GM12864 (cell line): Measurements from ENCODE around the gene GSE1.

Experiments used
- DNase-seq: peaks from one replicate; pipeline ENCODE4 v3.0.0-alpha.2; 2011; ENCODE audit warnings: low read depth
- H3K4me3 ChIP-seq: 2 replicates; pipeline ENCODE4 v1.5.1; 2011; ENCODE audit warnings: mild to moderate bottlenecking, low read depth, low read length, control low read depth
- TF ChIP-seq, protein P1 (sequence below): IDR thresholded peaks from 2 replicates; pipeline ENCODE4 v1.5.1; 2011; ENCODE audit warnings: low read depth, mild to moderate bottlenecking, moderate library complexity, low read length, control low read depth, inconsistent platforms; ENCODE audit errors: missing control alignments

The GSE1 gene

GRCh38 chr16:85635545-85636140 is 22.5 kb downstream of the GSE1 start:
- TF ChIP-seq, protein P1, sequence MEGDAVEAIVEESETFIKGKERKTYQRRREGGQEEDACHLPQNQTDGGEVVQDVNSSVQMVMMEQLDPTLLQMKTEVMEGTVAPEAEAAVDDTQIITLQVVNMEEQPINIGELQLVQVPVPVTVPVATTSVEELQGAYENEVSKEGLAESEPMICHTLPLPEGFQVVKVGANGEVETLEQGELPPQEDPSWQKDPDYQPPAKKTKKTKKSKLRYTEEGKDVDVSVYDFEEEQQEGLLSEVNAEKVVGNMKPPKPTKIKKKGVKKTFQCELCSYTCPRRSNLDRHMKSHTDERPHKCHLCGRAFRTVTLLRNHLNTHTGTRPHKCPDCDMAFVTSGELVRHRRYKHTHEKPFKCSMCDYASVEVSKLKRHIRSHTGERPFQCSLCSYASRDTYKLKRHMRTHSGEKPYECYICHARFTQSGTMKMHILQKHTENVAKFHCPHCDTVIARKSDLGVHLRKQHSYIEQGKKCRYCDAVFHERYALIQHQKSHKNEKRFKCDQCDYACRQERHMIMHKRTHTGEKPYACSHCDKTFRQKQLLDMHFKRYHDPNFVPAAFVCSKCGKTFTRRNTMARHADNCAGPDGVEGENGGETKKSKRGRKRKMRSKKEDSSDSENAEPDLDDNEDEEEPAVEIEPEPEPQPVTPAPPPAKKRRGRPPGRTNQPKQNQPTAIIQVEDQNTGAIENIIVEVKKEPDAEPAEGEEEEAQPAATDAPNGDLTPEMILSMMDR, result no peak
- no peak overlapping the region for H3K4me3 ChIP-seq
- DNase-seq, result no peak

DNA sequence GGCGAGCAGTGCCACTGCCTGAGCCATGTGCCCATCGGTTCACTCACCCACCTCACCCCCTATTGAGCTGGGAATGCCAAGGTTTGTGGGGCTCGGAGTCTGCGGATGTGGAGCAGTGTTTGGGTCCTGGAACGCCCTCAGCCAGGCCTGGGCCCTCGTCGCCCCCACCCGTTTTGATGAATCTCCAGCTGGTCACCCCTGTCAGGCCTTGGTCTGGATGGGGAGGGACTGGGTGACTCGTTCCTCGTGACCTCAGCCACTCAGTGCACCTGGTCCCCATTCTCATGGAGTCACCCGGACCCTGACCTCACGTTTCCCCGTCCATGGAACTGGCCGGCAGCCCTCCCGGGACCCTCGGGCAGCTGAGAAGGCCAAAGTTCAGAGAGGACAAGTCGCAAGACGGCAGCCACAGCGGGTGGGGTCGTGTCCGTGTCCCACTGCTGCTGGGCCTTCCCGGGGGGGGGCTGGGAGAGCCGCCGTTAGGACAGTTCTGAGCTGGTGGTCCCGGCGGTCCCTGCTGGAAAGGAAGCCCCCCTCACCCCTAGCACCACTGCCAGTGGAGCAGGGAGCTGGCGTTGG is 23.2 kb downstream of the GSE1 start:
- no peak overlapping the region for H3K4me3 ChIP-seq
- no peak for DNase-seq
- TF ChIP-seq, protein P1, result no peak

DNA sequence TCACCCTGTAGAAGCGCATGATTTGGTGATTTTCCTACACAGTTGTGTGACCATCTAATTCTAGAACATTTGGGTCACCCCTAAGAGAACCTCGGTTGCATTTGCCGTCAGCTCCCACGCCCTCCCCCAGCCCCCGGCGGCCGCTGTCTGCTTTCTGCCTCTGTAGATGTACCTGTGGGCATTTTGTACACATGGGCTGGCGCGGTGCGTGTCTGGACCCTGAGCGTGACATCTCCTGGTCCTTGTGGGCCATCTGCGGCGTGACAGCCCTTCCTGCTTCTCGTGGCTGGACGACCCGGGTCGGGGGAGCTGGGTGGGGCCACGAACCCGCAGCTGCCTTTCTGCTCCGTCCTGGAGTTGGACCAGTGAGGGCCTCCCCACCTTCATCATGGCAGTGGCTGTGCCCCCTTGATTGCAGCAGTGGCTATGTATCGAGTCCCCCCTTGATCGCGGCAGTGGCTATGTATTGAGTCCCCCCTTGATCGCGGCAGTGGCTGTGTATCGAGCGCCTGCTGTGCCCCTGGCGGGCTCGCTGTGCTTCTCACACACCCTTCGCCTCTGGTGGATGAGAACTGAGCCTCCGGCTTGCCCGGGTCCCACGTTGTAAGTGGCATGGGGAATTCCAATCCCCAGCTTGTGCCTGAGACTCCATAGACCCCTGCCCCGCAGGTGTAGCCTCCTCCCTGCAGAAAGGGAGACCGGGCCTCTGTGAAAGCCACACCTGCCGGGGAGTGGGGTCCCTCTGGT is 24.1 kb downstream of the GSE1 start:
- no peak for DNase-seq
- TF ChIP-seq, protein P1, result no peak
- H3K4me3 ChIP-seq, result no peak overlapping the region

GRCh38 chr16:85637808-85638647 is 24.9 kb downstream of the GSE1 start:
- TF ChIP-seq, protein P1, result no peak
- DNase-seq, result no peak

DNA sequence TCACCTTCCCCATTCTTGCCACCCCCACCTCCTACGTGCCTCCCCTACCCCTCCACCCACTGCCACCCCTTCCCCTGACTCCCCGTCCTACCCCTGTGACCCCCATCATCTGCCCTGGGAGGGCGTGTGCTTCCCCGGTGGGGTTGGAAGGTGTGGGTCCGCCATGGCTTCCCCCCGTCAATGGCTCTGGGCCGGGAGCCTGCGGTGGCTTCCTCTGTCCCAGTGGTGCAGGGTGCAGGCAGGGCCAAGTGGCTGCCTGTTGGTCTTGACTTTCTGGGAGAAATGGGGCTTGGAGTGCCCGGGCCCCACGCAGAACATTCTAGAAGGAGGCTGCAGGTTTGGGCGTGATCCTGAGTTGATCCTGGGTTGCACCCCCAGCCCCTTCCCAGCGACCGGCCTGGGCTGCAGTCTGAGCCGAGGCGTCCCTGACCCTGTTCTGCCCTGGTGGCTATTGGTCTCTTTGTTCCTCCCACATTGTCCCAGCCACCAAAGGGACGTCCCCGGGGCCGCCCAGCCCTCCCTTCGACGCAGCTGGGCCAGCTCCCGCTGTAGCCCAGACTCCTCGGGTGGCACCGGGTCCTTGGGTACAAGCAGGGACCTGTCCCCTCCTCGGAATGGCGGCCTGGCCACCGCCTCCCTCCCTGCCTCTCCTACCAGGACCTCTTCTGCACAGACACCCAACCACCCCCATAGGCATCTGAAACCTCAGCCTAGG is 25.7 kb downstream of the GSE1 start:
- TF ChIP-seq, protein P1, result no peak
- DNase-seq, result no peak
- H3K4me3 ChIP-seq, result no peak overlapping the region

More at GRCh38 chr16:85637808-85638647, 24.9 kb downstream of the GSE1 start:
- H3K4me3 ChIP-seq, result no peak overlapping the region

- no peak overlapping the region for H3K4me3 ChIP-seq
- no peak for DNase-seq
- TF ChIP-seq, protein P1, result no peak
Observed at GRCh38 chr16:85639529-85640253, 26.6 kb downstream of the GSE1 start.
